HUES6 (cell line): ENCODE results near the gene RHOT1.

ENCODE experiments used
- H3K27ac ChIP-seq: 2 replicates; pipeline ENCODE4 v1.7.0; 2013; ENCODE audit warnings: low read depth, mild to moderate bottlenecking, low read length, inconsistent platforms
- H3K27me3 ChIP-seq: 2 replicates; pipeline ENCODE4 v1.6.1; 2013; ENCODE audit warnings: low read length; ENCODE audit not compliant: control insufficient read depth, insufficient read depth
- H3K36me3 ChIP-seq: 2 replicates; pipeline ENCODE4 v1.6.1; 2013; ENCODE audit warnings: low read length; ENCODE audit not compliant: control insufficient read depth, insufficient read depth
- H3K4me1 ChIP-seq: 2 replicates; pipeline ENCODE4 v1.6.1; 2013; ENCODE audit warnings: low read length; ENCODE audit not compliant: control insufficient read depth, insufficient read depth
- H3K4me3 ChIP-seq: 2 replicates; pipeline ENCODE4 v1.5.1; 2013; ENCODE audit warnings: low read depth, low read length
- H3K9ac ChIP-seq: one replicate; pipeline ENCODE4 v1.6.1; 2013; ENCODE audit warnings: mild to moderate bottlenecking, low read length
- H3K9me3 ChIP-seq: 2 replicates; pipeline ENCODE4 v1.6.1; 2013; ENCODE audit warnings: low read depth, low read length; ENCODE audit not compliant: control insufficient read depth, insufficient read depth

Gene RHOT1

DNA sequence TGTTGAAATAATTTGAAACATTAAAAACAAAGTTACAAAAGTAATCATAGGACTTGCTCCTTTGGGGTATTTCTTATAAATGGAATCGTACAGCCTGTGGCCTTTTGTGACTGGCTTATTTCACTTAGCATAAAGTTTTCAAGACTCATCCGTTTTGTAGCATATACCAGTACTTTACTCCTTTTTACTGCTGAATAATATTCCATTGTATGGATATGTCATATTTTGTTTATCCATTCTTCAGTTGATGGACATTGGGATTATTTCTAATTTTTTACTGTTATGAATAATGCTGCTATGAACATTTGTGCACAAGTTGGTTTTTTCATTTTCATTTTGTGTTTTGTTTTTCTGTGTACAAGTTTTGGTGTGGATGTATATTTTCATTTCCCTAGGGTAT lies 93.3 kb downstream of the RHOT1 start:
- Histone ChIP-seq H3K4me1 (no peaks in the 10 kb centered on the region), H3K9me3 (no peaks in the 10 kb centered on the region), H3K27me3 (no peaks in the 10 kb centered on the region), H3K27ac (no peak overlapping the region), H3K4me3 (no peak overlapping the region), H3K9ac (no peak overlapping the region), H3K36me3 (no peaks in the 10 kb centered on the region)

DNA sequence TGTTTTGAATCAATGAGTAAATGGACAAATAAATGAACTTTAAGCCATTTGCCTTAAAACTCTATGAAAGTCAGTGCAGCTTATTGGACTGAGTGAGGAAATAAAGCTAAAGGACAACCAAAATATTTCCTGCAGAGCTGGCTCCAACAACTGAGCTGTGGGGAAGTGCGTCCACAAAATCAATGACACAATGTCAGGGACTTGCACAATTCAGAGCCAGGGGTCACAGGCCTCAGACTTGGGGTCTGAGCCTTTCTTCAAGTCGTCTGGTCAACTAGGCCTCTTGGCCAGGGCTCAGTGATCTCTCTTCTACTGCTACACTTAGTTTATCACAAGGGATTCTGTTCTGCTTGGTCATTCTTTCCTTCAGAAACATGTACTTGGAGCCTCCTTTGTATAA lies 97.2 kb downstream of the RHOT1 start:
- no peak overlapping the region for H3K9ac ChIP-seq
- no peaks in the 10 kb centered on the region for H3K36me3 ChIP-seq
- H3K27me3 ChIP-seq: no peaks in the 10 kb centered on the region
- H3K27ac ChIP-seq: no peak overlapping the region
- no peak overlapping the region for H3K4me3 ChIP-seq
- H3K9me3 ChIP-seq: no peaks in the 10 kb centered on the region
- H3K4me1 ChIP-seq: no peaks in the 10 kb centered on the region

DNA sequence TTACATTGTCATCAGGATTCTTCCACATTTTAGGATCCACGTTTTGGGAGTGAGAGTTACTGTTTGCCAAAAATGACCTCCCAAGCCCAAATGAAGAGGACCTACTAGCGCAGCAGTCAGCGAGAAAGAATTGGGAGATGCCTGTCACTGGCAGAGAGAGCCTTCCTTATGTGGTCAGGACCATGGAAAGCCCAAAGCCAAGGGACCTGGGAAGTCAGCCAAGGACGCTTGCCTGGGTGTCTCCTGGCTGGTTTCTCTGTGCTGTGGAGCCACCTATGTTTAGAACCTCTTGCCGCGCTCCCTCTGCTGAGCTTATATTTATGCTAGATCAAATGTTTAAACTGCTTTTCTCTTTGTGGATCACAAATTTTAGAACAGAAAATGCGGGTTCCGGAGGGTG lies 98.4 kb downstream of the RHOT1 start:
- H3K27me3 ChIP-seq: no peaks in the 10 kb centered on the region
- no peak overlapping the region for H3K27ac ChIP-seq
- H3K36me3 ChIP-seq: no peaks in the 10 kb centered on the region
- H3K4me1 ChIP-seq: no peaks in the 10 kb centered on the region
- no peaks in the 10 kb centered on the region for H3K9me3 ChIP-seq
- H3K9ac ChIP-seq: no peak overlapping the region
- no peak overlapping the region for H3K4me3 ChIP-seq

DNA sequence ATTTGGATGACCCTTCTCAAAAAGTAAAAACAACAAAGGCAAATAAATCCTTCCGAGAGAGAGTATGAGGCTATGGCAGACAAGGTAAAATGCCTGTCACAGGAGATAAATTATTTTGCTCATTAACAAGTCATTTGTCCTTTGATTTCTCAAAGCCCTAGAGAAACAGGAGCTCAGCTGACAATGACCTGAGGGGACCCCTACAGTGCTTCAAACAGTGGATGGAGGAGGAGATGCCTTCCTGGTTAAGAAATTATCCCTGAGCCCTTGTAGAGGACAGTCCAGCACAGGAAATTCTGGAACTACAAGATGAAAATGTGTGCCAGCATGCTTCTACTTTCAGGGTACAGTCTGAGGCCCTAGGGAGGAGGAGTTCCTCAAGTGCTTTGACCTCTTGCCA lies 99.3 kb downstream of the RHOT1 start:
- Histone ChIP-seq H3K4me1 (no peaks in the 10 kb centered on the region), H3K9ac (no peak overlapping the region), H3K9me3 (no peaks in the 10 kb centered on the region), H3K36me3 (no peaks in the 10 kb centered on the region), H3K27ac (no peak overlapping the region), H3K4me3 (no peak overlapping the region), H3K27me3 (no peaks in the 10 kb centered on the region)

DNA sequence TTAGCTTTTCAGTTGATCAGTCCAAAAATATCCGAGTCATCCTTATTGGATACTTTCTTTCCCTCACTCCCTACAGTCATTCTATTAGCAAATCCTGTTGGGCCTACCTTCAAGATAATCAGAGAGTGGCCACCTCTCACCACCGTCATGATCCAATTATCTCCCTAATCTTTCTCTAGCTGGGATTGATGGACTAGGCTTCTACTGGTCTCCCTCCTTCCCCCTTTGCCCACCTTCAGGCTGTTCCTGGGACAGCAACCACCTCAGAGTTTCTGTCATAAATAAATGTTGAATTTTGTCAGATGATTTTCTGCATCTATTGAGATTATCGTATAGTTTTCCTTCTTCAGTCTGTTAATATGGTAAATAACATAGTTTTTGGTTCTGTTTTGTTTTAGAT lies 107.2 kb downstream of the RHOT1 start:
- Histone ChIP-seq H3K27me3 (no peaks in the 10 kb centered on the region), H3K9me3 (no peaks in the 10 kb centered on the region), H3K9ac (no peak overlapping the region), H3K27ac (no peak overlapping the region), H3K36me3 (no peaks in the 10 kb centered on the region), H3K4me1 (no peaks in the 10 kb centered on the region), H3K4me3 (no peak overlapping the region)

DNA sequence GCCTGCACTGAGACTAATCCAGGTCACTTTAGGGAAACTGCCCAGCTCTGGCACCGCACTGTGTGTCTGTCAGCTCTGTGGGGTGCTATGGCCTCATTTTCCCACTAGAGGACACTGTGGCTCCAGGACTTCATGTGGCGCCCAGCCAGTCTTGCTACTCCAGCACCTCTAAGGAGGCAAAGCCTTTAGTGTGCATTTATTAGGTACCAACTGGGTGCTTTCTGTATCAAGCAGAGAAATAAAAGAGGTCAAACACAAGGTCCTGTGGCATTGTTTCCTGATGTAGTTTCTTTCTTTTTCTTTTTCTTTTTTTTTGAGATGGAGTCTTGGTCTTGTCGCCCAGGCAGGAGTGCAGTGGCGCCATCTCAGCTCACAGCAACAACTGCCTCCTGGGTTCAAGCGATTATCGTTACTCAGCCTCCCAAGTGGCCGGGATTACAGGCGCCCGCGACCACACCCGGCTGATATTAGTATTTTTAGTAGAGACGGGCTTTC lies 110.9 kb downstream of the RHOT1 start:
- Histone ChIP-seq H3K4me1 (peaks cover 2% of the 10 kb centered on the region), H3K9me3 (no peaks in the 10 kb centered on the region), H3K9ac (no peak overlapping the region), H3K36me3 (no peaks in the 10 kb centered on the region), H3K27me3 (no peaks in the 10 kb centered on the region), H3K4me3 (no peak overlapping the region), H3K27ac (no peak overlapping the region)

DNA sequence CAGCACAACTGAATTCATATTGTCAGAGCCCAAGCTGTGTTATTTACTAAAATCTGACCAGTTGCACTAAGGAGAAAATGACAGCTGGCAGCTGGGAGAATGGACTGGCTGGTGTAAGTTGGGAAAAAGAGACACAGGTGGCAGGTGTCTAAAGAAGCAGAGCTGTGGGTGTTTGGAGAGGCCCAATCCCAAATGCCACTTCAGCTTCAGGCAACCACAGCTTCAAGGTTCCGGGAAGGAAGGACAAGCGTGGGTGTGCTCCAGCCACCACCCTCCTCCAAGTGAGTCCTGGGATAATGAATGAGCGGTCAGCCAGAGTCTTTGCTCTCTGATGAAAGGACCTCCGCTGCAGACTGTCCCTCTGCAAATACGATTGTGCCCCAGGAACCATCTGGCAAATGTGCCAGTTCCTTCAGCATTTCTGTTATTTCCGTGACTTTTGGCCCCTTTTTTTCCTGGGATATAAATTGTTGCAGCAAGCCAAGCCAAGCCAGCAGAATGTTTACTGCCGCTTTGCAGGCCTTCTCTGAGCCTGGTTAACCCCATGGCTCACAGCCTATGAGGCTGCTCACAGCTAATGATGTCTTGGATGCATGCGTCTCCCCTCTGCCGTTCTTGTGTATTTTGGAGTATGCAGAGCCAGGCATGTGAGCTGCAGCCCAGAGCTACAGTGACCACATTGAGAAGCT lies 113.9 kb downstream of the RHOT1 start:
- Histone ChIP-seq H3K9ac (no peak overlapping the region), H3K27me3 (0 out of 2 replicates have a peak, but pooled peaks cover 2% of the 10 kb centered on the region), H3K27ac (no peak overlapping the region), H3K4me3 (no peak overlapping the region), H3K9me3 (no peaks in the 10 kb centered on the region), H3K36me3 (no peaks in the 10 kb centered on the region), H3K4me1 (peaks cover 8% of the 10 kb centered on the region)

DNA sequence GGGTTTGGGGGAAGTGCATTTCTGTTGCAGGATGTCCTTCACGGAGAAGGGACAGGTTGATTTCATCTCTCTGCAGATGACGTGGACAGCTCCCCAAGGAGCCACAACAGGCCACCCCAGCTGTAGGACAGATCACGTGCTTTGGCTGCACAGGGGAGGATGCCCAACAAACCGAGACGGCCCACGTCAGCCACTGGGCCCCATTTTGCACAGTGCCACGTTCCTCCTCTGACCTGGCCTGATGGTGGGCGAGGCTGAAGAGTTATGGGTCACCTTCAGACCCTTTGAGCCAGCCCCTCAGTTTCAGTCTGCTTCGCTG lies 114.4 kb downstream of the RHOT1 start:
- Histone ChIP-seq H3K9ac (no peak overlapping the region), H3K4me3 (no peak overlapping the region), H3K4me1 (peaks cover 12% of the 10 kb centered on the region), H3K9me3 (no peaks in the 10 kb centered on the region), H3K36me3 (no peaks in the 10 kb centered on the region), H3K27me3 (0 out of 2 replicates have a peak, but pooled peaks cover 7% of the 10 kb centered on the region), H3K27ac (no peak overlapping the region)

DNA sequence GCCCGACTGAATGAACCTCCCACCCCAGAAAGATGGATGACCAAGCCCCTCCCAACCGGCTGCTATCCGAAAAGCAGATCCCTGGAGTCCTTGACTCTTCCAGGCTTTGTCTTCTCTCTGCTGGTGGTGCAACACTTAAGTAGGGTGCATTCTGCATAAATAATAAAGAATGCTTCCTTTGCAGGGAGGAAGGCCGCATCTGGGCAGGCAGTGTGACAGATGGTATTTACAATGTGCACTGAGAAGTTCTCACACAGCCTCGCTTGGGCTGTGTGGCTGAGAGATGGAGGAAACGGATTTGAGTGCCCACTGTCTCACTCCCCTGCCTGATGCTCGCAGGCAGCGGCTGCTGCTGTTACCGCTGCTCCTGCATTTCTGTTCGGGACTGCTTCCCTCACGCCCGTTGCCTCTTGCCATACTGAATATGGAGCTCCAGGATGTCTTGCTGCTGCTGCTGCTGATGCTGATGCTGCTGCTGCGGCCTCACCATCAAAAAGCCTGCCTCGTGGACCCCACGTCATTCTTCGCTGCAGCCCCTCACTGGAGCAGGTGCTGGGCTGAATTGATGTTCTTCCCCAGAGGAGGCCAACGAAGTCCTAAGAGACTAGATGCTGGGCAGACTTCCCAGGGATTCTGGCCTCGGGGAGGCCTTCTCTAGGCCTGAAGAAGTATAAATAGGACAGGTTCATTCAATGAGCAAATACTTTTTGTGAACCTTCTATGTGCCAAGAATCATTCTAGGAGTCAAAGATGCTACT lies 116.3 kb downstream of the RHOT1 start:
- no peaks in the 10 kb centered on the region for H3K9me3 ChIP-seq

DNA sequence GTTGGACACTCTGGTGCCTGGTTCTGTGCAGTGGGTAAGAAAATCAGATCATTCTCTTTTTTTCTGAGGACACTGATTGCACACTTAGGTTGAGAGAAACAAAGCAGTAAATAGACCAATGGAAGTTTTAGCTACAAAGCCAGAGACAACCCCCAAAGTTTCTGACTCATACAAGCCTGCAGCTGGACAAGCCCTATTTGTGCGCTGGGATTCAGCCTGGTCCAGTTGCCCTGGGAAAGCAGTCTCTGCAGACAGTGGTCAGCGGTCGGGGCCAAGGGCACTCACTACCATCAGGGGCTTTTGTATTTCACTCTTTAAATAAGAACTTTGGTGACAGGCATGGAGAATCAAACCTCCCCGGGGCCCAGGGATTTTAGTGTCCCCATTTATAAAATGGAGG lies 117.3 kb downstream of the RHOT1 start:
- Histone ChIP-seq H3K9ac (no peak overlapping the region), H3K27me3 (peaks cover 29% of the 10 kb centered on the region), H3K27ac (no peak overlapping the region), H3K9me3 (no peaks in the 10 kb centered on the region), H3K36me3 (no peaks in the 10 kb centered on the region), H3K4me1 (peaks cover 21% of the 10 kb centered on the region), H3K4me3 (no peak overlapping the region)

More for the DNA sequence above, 116.3 kb downstream of the RHOT1 start:
- Histone ChIP-seq H3K36me3 (no peaks in the 10 kb centered on the region), H3K4me3 (no peak overlapping the region), H3K9ac (no peak overlapping the region), H3K4me1 (peaks cover 12% of the 10 kb centered on the region), H3K27me3 (peaks cover 18% of the 10 kb centered on the region), H3K27ac (no peak overlapping the region)

DNA sequence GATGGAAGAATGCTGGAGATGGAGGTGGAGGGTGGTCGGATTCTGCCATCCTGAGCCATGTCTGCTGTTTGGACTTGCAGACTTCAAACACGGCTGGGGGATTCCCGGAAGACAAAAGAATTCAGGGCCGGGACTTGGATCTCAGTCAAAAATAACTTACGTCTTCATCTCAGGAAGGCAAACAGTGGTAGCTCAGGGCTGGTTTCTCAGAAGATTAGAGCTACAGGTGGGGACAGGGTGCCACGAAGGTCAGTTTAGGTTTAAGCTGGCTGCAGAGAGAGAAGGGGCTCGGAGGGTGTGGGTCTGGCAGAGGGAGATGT lies 119.1 kb downstream of the RHOT1 start:
- Histone ChIP-seq H3K9ac (no peak overlapping the region), H3K36me3 (no peaks in the 10 kb centered on the region), H3K9me3 (no peaks in the 10 kb centered on the region), H3K27me3 (peaks cover 40% of the 10 kb centered on the region), H3K27ac (no peak overlapping the region), H3K4me1 (peaks cover 29% of the 10 kb centered on the region), H3K4me3 (no peak overlapping the region)
